Ishikawa (cell line): ENCODE data around the gene BORCS6.

Experiments
- CEBPB ChIP-seq: IDR thresholded peaks from 2 replicates; pipeline ENCODE4 v1.6.1; 2012
- CREB1 ChIP-seq: IDR thresholded peaks from 2 replicates; pipeline ENCODE4 v1.6.1; 2012; ENCODE audit warnings: low read depth
- EGR1 ChIP-seq: IDR thresholded peaks from 2 replicates; pipeline ENCODE4 v1.6.1; 2012
- EP300 ChIP-seq: IDR thresholded peaks from 2 replicates; pipeline ENCODE4 v1.6.1; 2012; ENCODE audit warnings: borderline replicate concordance
- FOXM1 ChIP-seq: IDR thresholded peaks from 2 replicates; pipeline ENCODE4 v1.6.1; 2012; ENCODE audit warnings: low read depth, borderline replicate concordance
- MAX ChIP-seq: IDR thresholded peaks from 2 replicates; pipeline ENCODE4 v1.6.1; 2012
- RAD21 ChIP-seq: IDR thresholded peaks from 2 replicates; pipeline ENCODE4 v1.6.1; 2012; ENCODE audit warnings: low read depth
- TAF1 ChIP-seq: IDR thresholded peaks from 2 replicates; pipeline ENCODE4 v1.6.1; 2012; ENCODE audit warnings: low read depth, mild to moderate bottlenecking
- TCF12 ChIP-seq: IDR thresholded peaks from 2 replicates; pipeline ENCODE4 v1.6.1; 2012; ENCODE audit warnings: low read depth
- TEAD4 ChIP-seq: IDR thresholded peaks from 2 replicates; pipeline ENCODE4 v1.6.1; 2012
- YY1 ChIP-seq: IDR thresholded peaks from 2 replicates; pipeline ENCODE4 v1.6.1; 2012; ENCODE audit warnings: low read depth
- ZBTB7A ChIP-seq: IDR thresholded peaks from 2 replicates; pipeline ENCODE4 v1.6.1; 2012; ENCODE audit warnings: low read depth
- TF ChIP-seq, protein P1 (sequence below): IDR thresholded peaks from 2 replicates; pipeline ENCODE4 v1.6.1; 2012
- TF ChIP-seq, protein P2 (sequence below): IDR thresholded peaks from 2 replicates; pipeline ENCODE4 v1.6.1; 2012; ENCODE audit warnings: low read depth, mild to moderate bottlenecking

GRCh38 chr17:8210761-8211458 lies 20.9 kb upstream of the BORCS6 start:
- no peak for TF ChIP-seq MAX
- TF ChIP-seq RAD21 = no peak
- TF ChIP-seq, protein P1, sequence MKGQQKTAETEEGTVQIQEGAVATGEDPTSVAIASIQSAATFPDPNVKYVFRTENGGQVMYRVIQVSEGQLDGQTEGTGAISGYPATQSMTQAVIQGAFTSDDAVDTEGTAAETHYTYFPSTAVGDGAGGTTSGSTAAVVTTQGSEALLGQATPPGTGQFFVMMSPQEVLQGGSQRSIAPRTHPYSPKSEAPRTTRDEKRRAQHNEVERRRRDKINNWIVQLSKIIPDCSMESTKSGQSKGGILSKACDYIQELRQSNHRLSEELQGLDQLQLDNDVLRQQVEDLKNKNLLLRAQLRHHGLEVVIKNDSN = no peak
- TF ChIP-seq EGR1 = no peak
- TF ChIP-seq CEBPB = no peak
- TF ChIP-seq EP300 = no peak
- TF ChIP-seq TAF1 = no peak
- 0 out of 2 replicates have a peak, but pooled peaks have one; percentile 4 for TF ChIP-seq CREB1
- TF ChIP-seq, protein P2, sequence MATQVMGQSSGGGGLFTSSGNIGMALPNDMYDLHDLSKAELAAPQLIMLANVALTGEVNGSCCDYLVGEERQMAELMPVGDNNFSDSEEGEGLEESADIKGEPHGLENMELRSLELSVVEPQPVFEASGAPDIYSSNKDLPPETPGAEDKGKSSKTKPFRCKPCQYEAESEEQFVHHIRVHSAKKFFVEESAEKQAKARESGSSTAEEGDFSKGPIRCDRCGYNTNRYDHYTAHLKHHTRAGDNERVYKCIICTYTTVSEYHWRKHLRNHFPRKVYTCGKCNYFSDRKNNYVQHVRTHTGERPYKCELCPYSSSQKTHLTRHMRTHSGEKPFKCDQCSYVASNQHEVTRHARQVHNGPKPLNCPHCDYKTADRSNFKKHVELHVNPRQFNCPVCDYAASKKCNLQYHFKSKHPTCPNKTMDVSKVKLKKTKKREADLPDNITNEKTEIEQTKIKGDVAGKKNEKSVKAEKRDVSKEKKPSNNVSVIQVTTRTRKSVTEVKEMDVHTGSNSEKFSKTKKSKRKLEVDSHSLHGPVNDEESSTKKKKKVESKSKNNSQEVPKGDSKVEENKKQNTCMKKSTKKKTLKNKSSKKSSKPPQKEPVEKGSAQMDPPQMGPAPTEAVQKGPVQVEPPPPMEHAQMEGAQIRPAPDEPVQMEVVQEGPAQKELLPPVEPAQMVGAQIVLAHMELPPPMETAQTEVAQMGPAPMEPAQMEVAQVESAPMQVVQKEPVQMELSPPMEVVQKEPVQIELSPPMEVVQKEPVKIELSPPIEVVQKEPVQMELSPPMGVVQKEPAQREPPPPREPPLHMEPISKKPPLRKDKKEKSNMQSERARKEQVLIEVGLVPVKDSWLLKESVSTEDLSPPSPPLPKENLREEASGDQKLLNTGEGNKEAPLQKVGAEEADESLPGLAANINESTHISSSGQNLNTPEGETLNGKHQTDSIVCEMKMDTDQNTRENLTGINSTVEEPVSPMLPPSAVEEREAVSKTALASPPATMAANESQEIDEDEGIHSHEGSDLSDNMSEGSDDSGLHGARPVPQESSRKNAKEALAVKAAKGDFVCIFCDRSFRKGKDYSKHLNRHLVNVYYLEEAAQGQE = no peak
- no peak for TF ChIP-seq FOXM1
- no peak for TF ChIP-seq YY1
- no peak for TF ChIP-seq TCF12
- no peak for TF ChIP-seq TEAD4
- TF ChIP-seq ZBTB7A = no peak
